NCI-H1092 treated with DMSO at 0.1 percent for 48 hours (cell line): ENCODE measurements around the gene SHH.

Source experiments
- DNase-seq: peaks from one replicate; lab custom pipeline; 2025; lab: John Stamatoyannopoulos, UW

The SHH gene

GRCh38 chr7:155811895-155812761 lies at the start of gene SHH:
Gene SHH (minus strand): TSS chr7:155812463. CDS start chr7:155812122, 341 bp downstream.
- no peak for DNase-seq

DNA sequence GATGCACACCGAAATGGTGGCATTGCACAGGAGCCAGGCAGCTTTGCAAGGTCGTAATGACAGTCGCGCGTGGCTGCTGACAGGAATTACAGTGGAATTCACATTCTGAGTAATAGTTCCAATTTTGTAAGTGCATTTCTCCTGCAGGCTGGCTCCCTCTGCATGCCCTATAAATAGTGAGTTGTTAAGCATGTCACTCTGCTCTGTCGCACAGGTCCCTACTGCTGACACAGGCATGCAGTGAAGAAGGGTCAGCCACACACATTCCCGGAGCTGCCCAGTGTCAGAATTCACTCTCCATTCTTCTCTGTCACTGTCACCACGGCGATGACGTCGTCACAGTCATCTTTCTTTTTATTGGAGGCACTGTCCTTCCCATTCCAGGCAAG lies 49.2 kb upstream of the SHH start:
- DNase-seq, result no peak

GRCh38 chr7:155860840-155861479 lies 48.7 kb upstream of the SHH start:
- DNase-seq, result peak; percentile 58

- DNase-seq, result no peak
Measured at GRCh38 chr7:155860461-155860839, 48.2 kb upstream of the SHH start.

DNA sequence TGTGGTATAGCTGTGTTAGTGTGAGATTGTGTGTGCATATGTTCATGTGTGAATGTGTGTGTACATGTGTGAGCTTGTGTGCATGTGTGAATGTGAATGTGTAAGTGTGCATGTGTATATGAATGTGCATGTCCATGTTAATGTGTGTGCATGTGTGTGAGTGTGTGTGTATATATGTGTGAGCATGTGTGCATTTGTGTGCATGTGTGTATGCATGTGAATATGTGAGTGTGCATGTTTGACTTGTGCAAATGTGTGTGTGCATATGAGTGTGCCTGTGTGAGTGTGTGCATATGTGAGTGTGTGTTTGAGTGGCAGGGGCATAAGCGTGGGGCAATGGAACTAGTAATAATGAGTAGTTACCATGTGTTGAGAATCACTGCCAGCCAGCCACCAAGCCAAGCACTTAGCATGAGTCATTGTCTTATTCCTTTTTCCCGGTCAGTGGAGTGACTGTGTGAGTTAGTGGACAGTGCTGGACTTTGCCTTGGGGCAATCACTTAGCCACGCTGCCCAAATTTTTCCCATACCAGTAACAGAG lies 46.3 kb upstream of the SHH start:
- DNase-seq, result no peak

DNA sequence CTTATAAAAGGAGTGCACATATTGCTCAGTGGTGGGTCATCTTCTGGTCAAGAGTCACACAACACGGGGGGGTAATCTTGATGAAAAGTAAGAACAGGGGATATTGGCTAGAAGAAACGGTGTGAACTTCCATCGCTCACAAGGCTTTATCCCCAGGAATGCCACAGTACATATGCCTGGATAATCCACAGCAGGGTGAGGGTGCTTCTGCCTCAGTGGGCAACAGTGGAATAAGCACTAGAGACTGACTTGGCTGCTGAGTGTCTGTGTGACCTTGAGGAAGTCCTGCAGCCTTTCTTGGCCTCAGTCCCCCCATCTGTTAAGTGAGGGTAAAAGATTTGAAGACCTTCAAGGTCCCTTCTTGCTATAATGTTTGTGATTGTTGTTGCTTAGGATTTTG lies 44.9 kb upstream of the SHH start:
- DNase-seq, result no peak

GRCh38 chr7:155856656-155857055 lies 44.4 kb upstream of the SHH start:
- no peak for DNase-seq

DNA sequence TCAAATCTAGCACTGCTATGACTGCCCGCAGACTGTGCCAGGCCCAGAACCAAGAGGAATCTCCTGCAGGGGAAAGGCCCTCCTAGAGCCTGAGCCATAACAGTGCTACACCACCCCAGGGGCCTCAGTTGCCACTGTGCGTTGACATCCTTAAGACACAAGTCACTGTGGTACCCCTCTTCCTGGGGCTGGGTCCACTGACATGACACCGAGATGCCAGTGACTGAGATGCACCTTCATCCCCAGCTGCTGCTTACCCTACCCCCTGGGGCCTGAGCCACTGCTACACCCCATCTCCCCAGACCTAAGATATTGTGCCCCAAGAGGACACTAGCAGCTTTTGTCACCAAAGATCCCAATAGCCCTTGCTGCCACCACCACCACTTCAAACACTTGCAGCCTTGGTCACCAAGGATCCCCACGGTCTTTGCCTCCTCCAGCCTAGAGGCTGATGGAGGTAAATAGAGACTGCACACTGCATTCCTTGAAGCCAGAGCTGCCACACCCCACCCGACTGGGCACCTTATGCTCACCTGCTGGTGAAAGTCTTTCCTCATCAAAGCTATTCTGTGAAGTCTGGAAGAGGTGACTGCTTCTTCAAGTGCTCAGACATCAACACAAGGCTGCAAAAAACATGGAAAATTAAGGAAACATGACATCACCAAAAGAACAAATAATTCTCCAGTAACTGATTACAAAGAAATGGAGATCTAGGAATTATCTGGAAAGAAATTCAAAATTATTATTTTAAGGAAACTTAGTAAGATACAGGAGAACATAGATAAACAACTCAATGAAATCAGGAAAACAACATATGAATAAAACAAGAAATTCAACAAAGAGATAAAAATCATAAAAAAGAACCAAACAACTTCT lies 40.4 kb upstream of the SHH start:
- DNase-seq, result no peak

DNA sequence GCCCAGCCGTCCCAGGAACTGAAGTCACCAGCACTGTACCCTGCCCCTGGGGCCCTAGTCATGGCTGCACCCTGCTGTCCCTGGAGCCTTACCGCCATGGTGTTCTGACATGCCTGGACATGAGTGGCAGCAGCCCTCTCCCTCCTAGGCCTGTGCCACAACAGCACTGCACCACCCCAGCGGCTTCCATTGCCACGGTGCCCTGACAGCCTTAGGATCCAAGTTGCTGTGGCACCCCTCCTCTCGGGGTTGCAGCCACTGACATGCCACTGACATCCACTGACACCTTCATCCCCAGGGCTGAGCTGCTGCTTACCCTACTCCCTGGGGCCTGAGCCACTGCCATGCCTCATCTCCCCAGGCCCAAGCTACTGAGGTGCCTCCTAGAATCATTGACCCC lies 39.6 kb upstream of the SHH start:
- DNase-seq, result no peak

DNA sequence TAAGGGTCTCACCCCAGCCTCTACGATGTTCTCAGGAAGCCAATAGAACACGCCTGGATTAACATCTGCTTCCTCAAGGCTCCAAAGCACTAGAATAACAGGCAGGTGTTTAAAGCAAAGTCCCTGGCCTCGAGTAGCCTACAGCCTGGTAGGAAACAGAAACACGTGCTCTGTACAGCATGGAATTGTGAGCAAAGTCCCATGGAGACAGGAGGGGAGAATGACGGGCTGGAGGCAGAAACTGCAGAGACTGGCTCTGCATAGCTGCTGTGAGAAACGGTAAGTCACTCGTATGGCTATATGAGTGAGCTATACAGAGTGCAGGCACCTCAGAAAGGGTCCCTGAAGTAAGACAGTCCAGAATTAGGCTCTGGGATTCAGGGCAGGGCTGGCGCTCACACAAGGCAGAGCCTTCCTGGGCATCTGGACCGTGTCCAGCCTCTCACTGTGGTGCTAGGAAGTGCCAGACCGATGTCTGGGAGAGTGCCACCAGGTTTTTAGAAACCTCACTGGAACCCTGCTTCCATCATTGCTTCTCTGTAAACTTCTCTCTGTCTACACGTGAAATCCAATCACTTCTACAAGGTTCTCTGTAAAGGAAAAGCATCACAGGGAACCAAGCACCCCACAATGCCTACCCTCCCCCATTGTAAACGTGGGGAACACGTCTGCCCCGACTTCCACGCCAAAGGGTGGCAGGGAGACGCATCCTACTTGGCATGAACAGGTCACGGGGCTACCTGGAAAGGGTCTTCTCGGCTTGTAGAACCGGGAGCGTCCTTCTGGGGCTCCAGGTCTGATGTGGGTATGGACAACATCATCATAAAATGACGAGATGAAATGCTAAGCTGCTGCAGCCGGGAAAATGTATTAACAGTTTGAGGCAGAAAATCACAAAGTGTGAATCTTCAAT lies 38.8 kb upstream of the SHH start:
- no peak for DNase-seq

GRCh38 chr7:155850001-155850436 lies 37.8 kb upstream of the SHH start:
- DNase-seq, result no peak

- DNase-seq, result no peak
Measured at GRCh38 chr7:155848691-155849669, 36.7 kb upstream of the SHH start.

GRCh38 chr7:155847821-155848435 lies 35.7 kb upstream of the SHH start:
- no peak for DNase-seq

DNA sequence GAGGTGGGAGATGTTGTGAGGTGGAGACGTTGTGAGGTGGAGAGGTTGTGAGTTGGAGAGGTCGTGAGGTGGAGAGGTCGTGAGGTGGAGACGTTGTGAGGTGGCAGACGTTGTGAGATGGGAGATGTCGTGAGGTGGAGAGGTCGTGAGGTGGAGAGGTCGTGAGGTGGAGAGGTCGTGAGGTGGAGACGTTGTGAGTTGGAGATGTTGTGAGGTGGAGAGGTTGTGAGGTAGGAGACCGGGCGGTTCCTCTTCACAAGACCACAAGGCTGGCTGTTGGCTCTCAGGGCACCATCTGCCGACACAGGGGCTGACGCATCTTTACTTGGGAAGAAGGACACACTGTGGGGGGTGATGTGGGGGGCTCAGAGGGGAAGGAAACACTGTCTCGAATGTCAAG lies 34.7 kb upstream of the SHH start:
- no peak for DNase-seq

GRCh38 chr7:155846156-155846555 lies 33.9 kb upstream of the SHH start:
- no peak for DNase-seq

DNA sequence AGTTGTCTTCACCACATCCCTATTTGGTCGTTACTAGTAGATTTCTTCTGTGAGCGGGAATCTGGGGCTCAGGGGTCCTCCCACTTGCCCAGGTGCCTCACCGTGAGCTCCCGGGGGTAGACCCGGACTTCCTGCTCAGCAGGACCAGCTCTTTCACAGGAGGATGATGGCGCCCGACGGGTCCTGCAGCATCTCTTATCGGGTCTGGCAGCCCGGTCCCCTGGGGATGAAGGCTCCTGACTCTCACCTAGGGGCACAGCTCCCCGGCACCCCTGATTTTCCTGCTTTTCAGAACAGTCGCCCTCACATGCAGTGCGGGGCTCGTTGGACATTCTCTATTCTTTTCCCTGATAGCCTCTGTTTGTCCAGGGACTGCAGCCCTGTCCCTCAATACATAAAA lies 33.0 kb upstream of the SHH start:
- DNase-seq, result no peak

DNA sequence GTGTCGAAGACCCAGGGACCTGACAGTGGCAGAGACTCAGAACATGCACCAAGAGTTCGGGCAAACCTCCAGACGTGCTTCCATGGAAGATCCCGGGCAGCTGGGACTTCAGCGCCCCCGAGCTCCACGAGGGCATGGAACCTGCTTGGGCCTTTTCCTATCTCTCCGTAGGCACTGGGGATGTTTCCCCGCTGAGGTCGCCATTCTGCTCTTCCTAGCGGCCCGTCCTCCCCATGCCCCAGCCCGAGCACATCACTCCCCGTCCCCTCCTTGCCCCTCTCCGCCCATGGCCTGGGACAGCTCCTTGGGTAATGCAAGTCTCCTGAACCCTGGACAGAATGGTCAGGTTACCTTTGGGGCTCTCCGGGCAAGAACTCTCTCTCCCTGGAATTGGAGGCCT lies 32.3 kb upstream of the SHH start:
- no peak for DNase-seq

GRCh38 chr7:155844019-155844453 lies 31.8 kb upstream of the SHH start:
- no peak for DNase-seq

- no peak for DNase-seq
Measured at GRCh38 chr7:155843426-155844018, 31.3 kb upstream of the SHH start.
